Transverse colon (tissue), 4 donors: Measurements from ENCODE around the gene CEP250. TPM values are rescaled to one million over a fixed set of nuclear protein-coding genes. Genes with fewer than 3 reads are reported as not detected.

Experiments
- DNase-seq: peaks from one replicate; pipeline ENCODE4 v3.0.0-alpha.2; 2019
- H3K27ac ChIP-seq, 4 donors: fragments of 200-600 bp; sonication (generic); 2 replicates each; pipeline ENCODE4 v1.5.1; 2016 to 2018; ENCODE audit warnings: inconsistent platforms in 4 of 4
- H3K27me3 ChIP-seq: fragments of 200-600 bp; sonication (generic); 2 replicates; pipeline ENCODE4 v1.5.1; 2017; ENCODE audit warnings: inconsistent platforms
- H3K36me3 ChIP-seq, 4 donors: fragments of 200-600 bp; sonication (generic); 2 replicates each; pipeline ENCODE4 v1.5.1; 2017 to 2019; ENCODE audit warnings: inconsistent platforms in 4 of 4
- H3K4me1 ChIP-seq, 4 donors: fragments of 200-600 bp; sonication (generic); 2 replicates each; pipeline ENCODE4 v1.5.1; 2017 to 2020; ENCODE audit warnings: inconsistent platforms in 4 of 4
- H3K4me3 ChIP-seq, 4 donors: fragments of 200-600 bp; sonication (generic); 1 replicate in 1 of 4; 2 replicates in 3 of 4; pipeline versions ENCODE4 v1.5.1 to v1.6.1; 2017 to 2019; ENCODE audit warnings: inconsistent platforms in 4 of 4
- H3K9me3 ChIP-seq, 2 donors: fragments of 200-600 bp; sonication (generic); 2 replicates each; pipeline ENCODE4 v1.5.1; 2017 to 2019; ENCODE audit warnings: inconsistent platforms in 2 of 2
- EP300 ChIP-seq: sonication (generic); formaldehyde crosslinking; IDR thresholded peaks from one replicate; pipeline ENCODE4 v1.6.1; 2017; ENCODE audit warnings: antibody characterized with exemption, low read depth
- POLR2A ChIP-seq: fragments of 450-650 bp; IDR thresholded peaks from one replicate; pipeline ENCODE4 v1.6.1; 2016; ENCODE audit warnings: antibody characterized with exemption, mild to moderate bottlenecking, moderate library complexity
- POLR2AphosphoS5 ChIP-seq, 3 donors: sonication (generic); formaldehyde crosslinking; IDR thresholded peaks; one replicate each; pipeline ENCODE4 v1.6.1; 2016; ENCODE audit warnings: antibody characterized with exemption in 3 of 3
- WGBS, 2 donors: methylation state at CpG; one replicate each; pipeline ENCODE4 v1.1.5; 2018; ENCODE audit warnings: low coverage in 1 of 2; 5-methylcytosine and 5-hydroxymethylcytosine counted together
- in situ Hi-C, 4 donors: fragments of 200-750 bp; cut with MboI; loops; one replicate each; pipeline versions ENCODE4 v1.15.0 to v1.15.1; 2017; ENCODE audit warnings: low sequenced_read_pairs in 3 of 4, low pct_ligation_motif_present in 1 of 4, low pct_unique_long_range_greater_than_20kb in 1 of 4
- intact Hi-C: fragments of 100-400 bp; cut with DNase I; formaldehyde crosslinking; loops from one replicate; pipeline ENCODE4 v1.15.1; 2023; ENCODE audit warnings: low total_unique reads
- total RNA-seq, 4 donors: library from RNA; depleted of rRNA; stranded (reverse); fragments of >200 nt; gene quantifications; one replicate each; pipeline ENCODE4 v1.1.0, GENCODE V29; 2016
- TF ChIP-seq, protein P1 (sequence below), 5 experiments: fragments of 200-600 bp in 3 of 5; fragments of 450-650 bp in 2 of 5; sonication (generic) in 3 of 5; IDR thresholded peaks; 1 replicate in 2 of 5; 2 replicates in 3 of 5; pipeline ENCODE4 v1.5.1; 2016 to 2017; ENCODE audit warnings: antibody characterized with exemption in 5 of 5, inconsistent platforms in 3 of 5, mild to moderate bottlenecking in 2 of 5, moderate library complexity in 1 of 5

CEP250 gene
- total RNA-seq, 4 donors from 2014 or later, result 22.8 to 38.6 (median 28.7) TPM

DNA sequence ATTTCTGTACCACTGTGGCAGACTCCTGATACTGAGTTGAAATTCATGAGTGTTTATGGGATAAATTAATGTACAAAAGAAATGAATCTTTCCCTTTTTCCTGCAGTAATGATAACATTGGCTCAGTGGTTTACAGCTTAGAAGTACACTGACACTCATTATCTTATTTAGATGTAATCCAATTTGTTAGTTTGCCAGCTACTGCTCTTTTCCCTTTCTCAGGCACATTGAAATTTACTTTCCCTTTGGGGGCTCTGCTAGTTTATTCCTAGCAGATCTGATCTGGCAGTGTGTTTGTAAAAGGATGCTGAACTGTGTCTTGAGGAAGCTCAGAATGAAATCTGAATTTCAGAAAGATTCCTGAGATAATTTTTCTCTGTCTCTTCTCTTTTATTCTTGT is 3.0 kb downstream of the CEP250 start:
- in situ Hi-C loops, result no loop called here
- TF ChIP-seq EP300 (no peak), POLR2A (no peak), POLR2AphosphoS5 (IDR thresholded peaks at IDR 0.05) (no peak)
- TF ChIP-seq, protein P1, sequence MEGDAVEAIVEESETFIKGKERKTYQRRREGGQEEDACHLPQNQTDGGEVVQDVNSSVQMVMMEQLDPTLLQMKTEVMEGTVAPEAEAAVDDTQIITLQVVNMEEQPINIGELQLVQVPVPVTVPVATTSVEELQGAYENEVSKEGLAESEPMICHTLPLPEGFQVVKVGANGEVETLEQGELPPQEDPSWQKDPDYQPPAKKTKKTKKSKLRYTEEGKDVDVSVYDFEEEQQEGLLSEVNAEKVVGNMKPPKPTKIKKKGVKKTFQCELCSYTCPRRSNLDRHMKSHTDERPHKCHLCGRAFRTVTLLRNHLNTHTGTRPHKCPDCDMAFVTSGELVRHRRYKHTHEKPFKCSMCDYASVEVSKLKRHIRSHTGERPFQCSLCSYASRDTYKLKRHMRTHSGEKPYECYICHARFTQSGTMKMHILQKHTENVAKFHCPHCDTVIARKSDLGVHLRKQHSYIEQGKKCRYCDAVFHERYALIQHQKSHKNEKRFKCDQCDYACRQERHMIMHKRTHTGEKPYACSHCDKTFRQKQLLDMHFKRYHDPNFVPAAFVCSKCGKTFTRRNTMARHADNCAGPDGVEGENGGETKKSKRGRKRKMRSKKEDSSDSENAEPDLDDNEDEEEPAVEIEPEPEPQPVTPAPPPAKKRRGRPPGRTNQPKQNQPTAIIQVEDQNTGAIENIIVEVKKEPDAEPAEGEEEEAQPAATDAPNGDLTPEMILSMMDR (IDR thresholded peaks at IDR 0.05), result no peak
- Histone ChIP-seq H3K36me3 (peaks cover 0 to 8% (median 0%) of the 10 kb centered on the region in 4 donors), H3K4me1 (peaks cover 0 to 23% (median 11%) of the 10 kb centered on the region in 4 donors), H3K4me3 (no peak overlapping the region), H3K9me3 (no peaks in the 10 kb centered on the region), H3K27ac (no peak overlapping the region), H3K27me3 (no peaks in the 10 kb centered on the region)
- DNase-seq, result no peak
- intact Hi-C loops, result no loop called here

DNA sequence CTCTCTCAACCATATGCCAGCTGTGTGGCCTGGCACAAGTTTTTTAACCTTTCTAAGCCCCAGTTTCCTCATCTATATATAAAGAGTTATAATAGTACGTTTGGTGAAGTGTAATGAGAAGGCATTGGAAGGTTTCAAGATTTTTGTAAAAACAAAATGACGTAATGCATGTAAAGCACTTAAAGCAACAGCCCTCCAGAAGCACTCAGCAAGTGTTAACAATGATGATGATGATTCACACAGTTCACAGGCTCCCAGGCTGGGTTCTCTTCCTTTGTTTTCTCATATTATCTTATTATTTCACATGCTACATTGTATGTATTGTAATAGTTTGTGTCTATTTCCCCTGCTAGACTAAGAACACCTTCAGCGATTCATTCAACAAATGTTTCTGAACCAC is 6.2 kb downstream of the CEP250 start:
- whole genome bisulfite sequencing, 2 donors, result 83 to 89% methylated on average over 3 of the region's 3 CpGs
- no peak overlapping the region for H3K27ac ChIP-seq
- no peak for TF ChIP-seq POLR2AphosphoS5 (IDR thresholded peaks at IDR 0.05)
- no peaks in the 10 kb centered on the region for H3K27me3 ChIP-seq
- intact Hi-C loops, result no loop called here
- DNase-seq, result no peak
- in situ Hi-C loops, result no loop called here
- H3K4me1 ChIP-seq, result peaks cover 0 to 3% (median 0%) of the 10 kb centered on the region in 4 donors
- H3K4me3 ChIP-seq, result no peak overlapping the region
- H3K9me3 ChIP-seq, result no peaks in the 10 kb centered on the region
- peaks cover 0 to 8% (median 0%) of the 10 kb centered on the region in 4 donors for H3K36me3 ChIP-seq

DNA sequence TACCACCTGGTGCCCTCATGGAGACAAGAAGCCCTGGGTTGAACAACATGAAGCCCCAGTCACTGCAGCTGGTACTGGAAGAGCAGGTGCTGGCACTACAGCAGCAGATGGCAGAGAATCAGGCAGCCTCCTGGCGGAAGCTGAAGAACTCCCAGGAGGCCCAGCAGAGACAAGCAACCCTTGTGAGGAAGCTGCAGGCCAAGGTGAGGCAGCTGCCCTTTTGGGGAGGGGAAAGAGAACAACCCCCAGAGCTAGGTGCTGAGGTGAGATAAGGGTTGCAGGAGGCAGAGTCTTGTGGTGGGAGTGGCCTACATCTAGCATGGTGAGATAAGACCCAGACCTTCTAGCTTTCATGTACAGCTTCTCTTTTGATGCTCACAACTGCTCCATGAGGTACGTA is 7.0 kb downstream of the CEP250 start:
- peaks cover 0 to 8% (median 0%) of the 10 kb centered on the region in 4 donors for H3K36me3 ChIP-seq

DNA sequence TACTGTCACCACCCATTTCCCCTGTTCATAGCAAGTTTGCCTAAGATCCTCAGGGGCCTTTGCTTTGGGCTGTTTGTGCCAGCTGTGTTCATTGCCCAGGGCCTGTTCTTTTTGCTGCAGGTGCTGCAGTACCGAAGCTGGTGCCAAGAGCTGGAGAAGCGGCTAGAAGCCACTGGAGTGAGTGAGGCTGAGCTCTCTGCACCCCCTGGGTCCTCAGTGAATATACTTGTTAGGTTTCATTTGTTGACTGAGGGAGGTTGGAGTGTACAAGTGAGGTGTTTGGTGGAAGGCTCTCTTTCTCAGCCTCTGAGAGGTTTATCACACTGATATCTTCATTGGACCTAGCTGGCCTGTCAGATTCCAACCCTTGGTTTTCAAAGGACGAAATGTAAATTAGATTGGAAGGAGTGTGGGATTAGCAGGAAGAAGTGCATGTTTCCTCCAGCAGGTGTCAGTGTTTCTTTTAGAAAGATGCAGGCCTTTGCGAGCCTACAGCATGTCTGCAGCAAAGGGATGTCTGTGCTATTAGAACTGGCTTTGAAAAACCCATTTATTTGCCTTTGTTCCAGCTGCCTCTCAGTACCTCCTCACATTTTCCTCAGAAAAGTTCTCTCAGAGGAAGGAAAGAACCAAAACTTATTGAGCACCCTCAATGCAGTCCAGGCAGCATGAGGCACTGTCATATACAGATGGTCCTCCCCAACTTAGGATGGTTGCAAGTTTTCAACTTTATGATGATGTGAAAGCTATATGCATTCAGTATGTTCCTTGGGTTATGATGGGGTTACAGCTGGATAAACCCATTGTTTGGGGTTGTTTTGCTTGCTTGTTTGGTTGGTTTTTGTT is 8.3 kb downstream of the CEP250 start:
- H3K4me3 ChIP-seq, result no peak overlapping the region
- DNase-seq, result peak; percentile 57
- intact Hi-C loops (no loop called here), in situ Hi-C loops (no loop called here)
- 44 to 60% methylated on average over 1 to 4 of the region's 4 CpGs for WGBS, 2 donors
- H3K27ac ChIP-seq, result no peak overlapping the region
- H3K36me3 ChIP-seq, result peaks cover 0 to 8% (median 0%) of the 10 kb centered on the region in 4 donors
- peaks cover 0 to 5% (median 0%) of the 10 kb centered on the region in 4 donors for H3K4me1 ChIP-seq
- TF ChIP-seq, protein P1 (IDR thresholded peaks at IDR 0.05), result peak; percentile 72 to 80 (median 75)
- TF ChIP-seq POLR2AphosphoS5 (IDR thresholded peaks at IDR 0.05), result no peak
- H3K27me3 ChIP-seq, result no peaks in the 10 kb centered on the region
- no peaks in the 10 kb centered on the region for H3K9me3 ChIP-seq

More for the DNA sequence above, 7.0 kb downstream of the CEP250 start:
- in situ Hi-C loops, result no loop called here
- DNase-seq, result no peak
- TF ChIP-seq POLR2AphosphoS5 (IDR thresholded peaks at IDR 0.05), result no peak
- TF ChIP-seq POLR2A, result no peak
- no peak for TF ChIP-seq EP300
- TF ChIP-seq, protein P1 (IDR thresholded peaks at IDR 0.05), result no peak
- H3K9me3 ChIP-seq, result no peaks in the 10 kb centered on the region
- intact Hi-C loops, result no loop called here
- no peaks in the 10 kb centered on the region for H3K4me1 ChIP-seq
- WGBS, 2 donors, result 89 to 100% methylated on average over 1 to 2 of the region's 2 CpGs
- no peak overlapping the region for H3K4me3 ChIP-seq
- H3K27me3 ChIP-seq, result no peaks in the 10 kb centered on the region
- no peak overlapping the region for H3K27ac ChIP-seq
